HEK293 (cell line): ENCODE measurements around the gene NME3.

Experiments used
- CTCF ChIA-PET: fragments of 350-600 bp; formaldehyde crosslinking; extraction: SDS; loops from one replicate; lab custom pipeline; 2021; ENCODE audit warnings: antibody characterized with exemption; lab: Yijun Ruan, JAX
- POLR2A ChIA-PET: fragments of 300-600 bp; formaldehyde crosslinking; extraction: SDS; loops from one replicate; lab custom pipeline; 2020; ENCODE audit warnings: antibody characterized with exemption, inconsistent platforms; lab: Yijun Ruan, JAX
- H3K27ac ChIP-seq: fragments of 200-500 bp; sonication (Bioruptor generic); 2 replicates; pipeline ENCODE4 v1.5.1; 2014; ENCODE audit warnings: low read depth, low read length, control low read depth, inconsistent platforms; ENCODE audit errors: extremely low read depth
- H3K36me3 ChIP-seq, 2 experiments: fragments of 200-500 bp in 1 of 2; sonication (Bioruptor generic) in 1 of 2; 1 replicate in 1 of 2; 2 replicates in 1 of 2; pipeline ENCODE4 v1.5.1; 2014 to 2017; ENCODE audit warnings: inconsistent platforms in 2 of 2, low read length in 2 of 2; ENCODE audit not compliant: control insufficient read depth in 2 of 2, insufficient read depth in 1 of 2
- H3K4me1 ChIP-seq: fragments of 200-500 bp; sonication (Bioruptor generic); 2 replicates; pipeline ENCODE4 v1.5.1; 2014; ENCODE audit warnings: mild to moderate bottlenecking, low read length, inconsistent platforms; ENCODE audit not compliant: control insufficient read depth, insufficient read depth
- H3K4me3 ChIP-seq: 2 replicates; pipeline ENCODE4 v1.5.1; 2011; ENCODE audit warnings: low read depth, mild to moderate bottlenecking, control low read depth, low read length, moderate library complexity
- H3K9me3 ChIP-seq: fragments of 200-500 bp; sonication (Bioruptor generic); 2 replicates; pipeline ENCODE4 v1.5.1; 2014; ENCODE audit warnings: low read depth, low read length, inconsistent platforms; ENCODE audit not compliant: control insufficient read depth, insufficient read depth
- GFI1B ChIP-seq: fragments of 450-650 bp; formaldehyde crosslinking; IDR thresholded peaks from 2 replicates; pipeline ENCODE4 v1.5.1; 2016; ENCODE audit warnings: missing biosample characterization, missing genetic modification characterization
- GLI4 ChIP-seq: fragments of 450-650 bp; formaldehyde crosslinking; IDR thresholded peaks from 2 replicates; pipeline ENCODE4 v1.5.1; 2016; ENCODE audit warnings: missing biosample characterization, missing genetic modification characterization
- GLIS1 ChIP-seq: fragments of 450-650 bp; formaldehyde crosslinking; IDR thresholded peaks from 2 replicates; pipeline ENCODE4 v1.5.1; 2016; ENCODE audit warnings: missing biosample characterization, missing genetic modification characterization
- HOXD13 ChIP-seq: sonication (generic); formaldehyde crosslinking; IDR thresholded peaks from 2 replicates; pipeline ENCODE4 v1.8.0; 2022; ENCODE audit warnings: missing genetic modification reagents, borderline replicate concordance
- SP3 ChIP-seq: fragments of 450-650 bp; formaldehyde crosslinking; IDR thresholded peaks from 2 replicates; pipeline ENCODE4 v1.5.1; 2016; ENCODE audit warnings: missing biosample characterization, missing genetic modification characterization
- ZBTB17 ChIP-seq: fragments of 450-650 bp; formaldehyde crosslinking; IDR thresholded peaks from 2 replicates; pipeline ENCODE4 v1.5.1; 2016; ENCODE audit warnings: missing biosample characterization, missing genetic modification characterization
- ZFP41 ChIP-seq: fragments of 450-650 bp; formaldehyde crosslinking; IDR thresholded peaks from 2 replicates; pipeline ENCODE4 v1.5.1; 2016; ENCODE audit warnings: missing biosample characterization, missing genetic modification characterization, borderline replicate concordance
- ZNF16 ChIP-seq: fragments of 450-650 bp; formaldehyde crosslinking; IDR thresholded peaks from 2 replicates; pipeline ENCODE4 v1.5.1; 2016; ENCODE audit warnings: low read depth, missing biosample characterization, missing genetic modification characterization
- ZNF184 ChIP-seq: fragments of 450-650 bp; IDR thresholded peaks from 2 replicates; pipeline ENCODE4 v1.5.1; 2018; ENCODE audit warnings: missing biosample characterization, mild to moderate bottlenecking, missing genetic modification characterization
- ZNF239 ChIP-seq: fragments of 450-650 bp; formaldehyde crosslinking; IDR thresholded peaks from 2 replicates; pipeline ENCODE4 v1.5.1; 2016; ENCODE audit warnings: missing biosample characterization, missing genetic modification characterization
- ZNF248 ChIP-seq: fragments of 450-650 bp; formaldehyde crosslinking; IDR thresholded peaks from 2 replicates; pipeline ENCODE4 v1.5.1; 2017; ENCODE audit warnings: missing biosample characterization, missing genetic modification characterization
- ZNF266 ChIP-seq: fragments of 450-650 bp; formaldehyde crosslinking; IDR thresholded peaks from 2 replicates; pipeline ENCODE4 v1.5.1; 2016; ENCODE audit warnings: missing biosample characterization, missing genetic modification characterization, low read depth
- ZNF341 ChIP-seq: fragments of 450-650 bp; formaldehyde crosslinking; IDR thresholded peaks from 2 replicates; pipeline ENCODE4; 2016; ENCODE audit warnings: low read depth, missing biosample characterization, missing genetic modification characterization
- ZNF426 ChIP-seq: fragments of 450-650 bp; formaldehyde crosslinking; IDR thresholded peaks from 2 replicates; pipeline ENCODE4 v1.5.1; 2017; ENCODE audit warnings: missing biosample characterization, missing genetic modification characterization, mild to moderate bottlenecking, inconsistent platforms, moderate library complexity
- ZNF501 ChIP-seq: fragments of 450-650 bp; formaldehyde crosslinking; IDR thresholded peaks from 2 replicates; pipeline ENCODE4 v1.5.1; 2016; ENCODE audit warnings: missing biosample characterization, missing genetic modification characterization
- ZNF544 ChIP-seq: fragments of 450-650 bp; formaldehyde crosslinking; IDR thresholded peaks from 2 replicates; pipeline ENCODE4 v1.5.0; 2017; ENCODE audit warnings: missing biosample characterization, missing genetic modification characterization
- ZNF548 ChIP-seq: fragments of 450-650 bp; formaldehyde crosslinking; IDR thresholded peaks from 2 replicates; pipeline ENCODE4 v1.5.1; 2016; ENCODE audit warnings: missing biosample characterization, missing genetic modification characterization
- ZNF561 ChIP-seq: fragments of 450-650 bp; IDR thresholded peaks from 2 replicates; pipeline ENCODE4 v1.5.1; 2018; ENCODE audit warnings: missing biosample characterization, missing genetic modification characterization, borderline replicate concordance
- ZNF596 ChIP-seq: fragments of 450-650 bp; IDR thresholded peaks from 2 replicates; pipeline ENCODE4 v1.5.0; 2018; ENCODE audit warnings: missing biosample characterization, mild to moderate bottlenecking, missing genetic modification characterization, moderate library complexity
- ZNF610 ChIP-seq: fragments of 450-650 bp; formaldehyde crosslinking; IDR thresholded peaks from 2 replicates; pipeline ENCODE4 v1.5.1; 2016; ENCODE audit warnings: missing biosample characterization, missing genetic modification characterization, borderline replicate concordance
- ZNF792 ChIP-seq: fragments of 450-650 bp; formaldehyde crosslinking; IDR thresholded peaks from 2 replicates; pipeline ENCODE4 v1.5.1; 2016; ENCODE audit warnings: missing biosample characterization, missing genetic modification characterization
- ZSCAN16 ChIP-seq: fragments of 450-650 bp; formaldehyde crosslinking; IDR thresholded peaks from 2 replicates; pipeline ENCODE4 v1.5.1; 2016; ENCODE audit warnings: missing biosample characterization, missing genetic modification characterization
- TF ChIP-seq, protein P1 (sequence below): fragments of 450-650 bp; formaldehyde crosslinking; conservative IDR thresholded peaks from 2 replicates; pipeline ENCODE4 v1.5.1; 2016; ENCODE audit warnings: low read depth, missing biosample characterization, missing genetic modification characterization
- TF ChIP-seq, protein P2 (sequence below): fragments of 450-650 bp; formaldehyde crosslinking; IDR thresholded peaks from 2 replicates; pipeline ENCODE4 v1.5.1; 2016; ENCODE audit warnings: missing biosample characterization, missing genetic modification characterization
- TF ChIP-seq, protein P3 (sequence below): fragments of 450-650 bp; formaldehyde crosslinking; IDR thresholded peaks from 2 replicates; pipeline ENCODE4 v1.5.1; 2017; ENCODE audit warnings: missing biosample characterization, missing genetic modification characterization
- TF ChIP-seq, protein P4 (sequence below): fragments of 450-650 bp; formaldehyde crosslinking; IDR thresholded peaks from 2 replicates; pipeline ENCODE4 v1.5.1; 2016; ENCODE audit warnings: missing biosample characterization, missing genetic modification characterization

Gene NME3

DNA sequence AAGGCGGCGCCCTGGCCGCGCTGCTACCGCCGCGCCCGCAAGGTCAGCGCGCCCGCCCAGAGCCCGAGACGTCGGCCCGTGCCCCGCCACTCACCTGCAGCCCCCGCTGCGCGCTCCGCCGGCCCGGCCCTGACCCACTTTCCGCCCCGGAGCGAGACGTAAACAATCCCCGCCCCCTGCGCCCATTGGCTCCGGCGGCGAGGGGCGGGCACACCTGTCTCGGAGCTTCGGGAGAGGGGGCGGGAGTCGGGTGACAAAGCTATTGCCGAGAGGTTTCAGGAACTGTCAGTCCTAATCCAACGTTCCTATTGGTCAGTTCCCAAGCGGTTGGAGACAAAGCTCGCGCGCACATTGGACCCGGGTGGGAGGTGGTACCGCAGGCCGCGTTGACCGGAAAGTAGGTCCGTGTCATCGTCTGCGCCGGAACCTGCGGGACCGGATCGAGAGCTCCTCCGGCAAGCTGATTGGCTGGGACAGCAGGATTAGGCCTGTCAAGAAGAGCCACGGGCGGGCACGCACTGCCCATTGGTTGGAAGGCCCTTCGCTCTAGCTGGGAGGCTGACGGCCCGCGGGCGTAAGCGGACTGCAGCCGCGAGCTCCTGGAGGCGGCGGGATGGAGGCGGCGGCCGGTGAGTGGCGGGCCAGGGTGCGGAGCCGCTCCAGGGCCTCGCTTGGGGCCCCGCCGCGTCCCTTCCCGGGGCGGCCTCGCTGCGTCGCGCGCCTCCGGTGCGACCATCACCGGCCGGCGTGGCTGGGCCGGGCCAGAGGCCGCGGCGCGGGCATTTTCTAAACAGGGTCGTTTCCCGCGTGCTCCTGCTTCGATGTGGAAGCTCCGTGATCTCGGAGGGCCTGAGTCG, 11.3 kb upstream of the NME3 start, which contains the start of the genes NUBP2 and SPSB3 (continued):
- TF ChIP-seq ZSCAN16 (tag by site-specific recombination) (no peak), ZNF184 (0 out of 2 replicates have a peak, but pooled peaks have one; percentile 24), ZNF341 (tag by site-specific recombination) (peak; percentile 67), ZNF426 (tag by site-specific recombination) (no peak)

DNA sequence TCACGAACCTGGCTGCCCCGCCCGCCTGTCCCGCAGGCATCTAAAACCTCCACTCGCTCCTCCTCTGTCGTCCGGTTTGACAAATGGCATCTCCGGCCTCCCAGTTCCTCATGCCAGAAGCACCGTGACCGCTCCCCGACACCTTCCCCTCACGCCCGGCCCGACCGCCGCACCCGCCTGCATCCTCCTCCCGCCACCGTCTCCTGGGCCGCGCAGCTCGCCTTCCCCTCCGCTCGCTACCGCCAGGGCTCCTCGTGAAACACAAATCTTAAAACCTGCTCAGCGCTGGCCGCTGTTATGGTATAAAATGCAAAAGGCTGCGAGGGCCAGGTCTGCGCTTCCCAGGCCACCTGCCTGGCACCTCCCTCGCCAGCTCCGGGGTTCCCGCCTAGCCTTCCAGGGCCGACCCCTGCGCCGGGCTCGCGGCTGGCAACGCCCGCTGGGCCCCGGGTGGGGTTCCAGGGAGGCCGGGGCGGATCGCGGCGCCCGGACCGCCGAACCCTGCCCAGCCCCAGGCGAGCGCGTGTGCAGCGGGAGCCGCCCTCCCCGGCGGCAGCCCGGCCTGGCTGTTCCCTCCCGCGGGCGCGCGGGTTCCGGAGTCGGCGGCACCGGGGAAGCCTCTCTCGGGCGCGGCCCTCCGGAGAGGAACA, 10.5 kb upstream of the NME3 start:
- Histone ChIP-seq H3K36me3 (peaks cover 15 to 63% of the 10 kb centered on the region in 2 experiments; a peak in 2 of 3 replicates), H3K4me1 (peaks cover 6% of the 10 kb centered on the region), H3K4me3 (peak overlapping the region; percentile 90), H3K27ac (peak overlapping the region; percentile 87), H3K9me3 (no peaks in the 10 kb centered on the region)
- CTCF ChIA-PET = interaction anchor here (0.7 to 1.3 kb wide), 4 partner anchors 8 to 76 kb away, joined by 3 to 14 read pairs (median 4); partner anchors contain the start of gene MAPK8IP3
- POLR2A ChIA-PET = interaction anchor here (0.8 to 5.2 kb wide), 16 partner anchors 8 to 373 kb away, joined by 3 to 113 read pairs (median 10); partner anchors contain the start of genes CRAMP1, EME2, FAHD1 and HAGH
- TF ChIP-seq ZNF596 (peak; percentile 59), ZNF266 (tag by site-specific recombination) (no peak), ZNF248 (tag by site-specific recombination) (no peak), ZNF548 (tag by site-specific recombination) (no peak), GLI4 (no peak), ZNF792 (tag by site-specific recombination) (no peak), ZNF561 (tag by site-specific recombination) (no peak), ZNF239 (no peak), ZNF501 (tag by site-specific recombination) (0 out of 2 replicates have a peak, but pooled peaks have one; percentile 64), ZBTB17 (tag by site-specific recombination) (peak; percentile 33; the same call in 1 of the 2 replicates), HOXD13 (CRISPR knock-in tag) (no peak), GLIS1 (tag by site-specific recombination) (no peak), SP3 (tag by site-specific recombination) (peak; percentile 76), ZNF610 (no peak), ZFP41 (no peak), GFI1B (tag by site-specific recombination) (no peak), ZNF16 (tag by site-specific recombination) (no peak), ZNF544 (tag by site-specific recombination) (no peak)
- TF ChIP-seq, protein P1, sequence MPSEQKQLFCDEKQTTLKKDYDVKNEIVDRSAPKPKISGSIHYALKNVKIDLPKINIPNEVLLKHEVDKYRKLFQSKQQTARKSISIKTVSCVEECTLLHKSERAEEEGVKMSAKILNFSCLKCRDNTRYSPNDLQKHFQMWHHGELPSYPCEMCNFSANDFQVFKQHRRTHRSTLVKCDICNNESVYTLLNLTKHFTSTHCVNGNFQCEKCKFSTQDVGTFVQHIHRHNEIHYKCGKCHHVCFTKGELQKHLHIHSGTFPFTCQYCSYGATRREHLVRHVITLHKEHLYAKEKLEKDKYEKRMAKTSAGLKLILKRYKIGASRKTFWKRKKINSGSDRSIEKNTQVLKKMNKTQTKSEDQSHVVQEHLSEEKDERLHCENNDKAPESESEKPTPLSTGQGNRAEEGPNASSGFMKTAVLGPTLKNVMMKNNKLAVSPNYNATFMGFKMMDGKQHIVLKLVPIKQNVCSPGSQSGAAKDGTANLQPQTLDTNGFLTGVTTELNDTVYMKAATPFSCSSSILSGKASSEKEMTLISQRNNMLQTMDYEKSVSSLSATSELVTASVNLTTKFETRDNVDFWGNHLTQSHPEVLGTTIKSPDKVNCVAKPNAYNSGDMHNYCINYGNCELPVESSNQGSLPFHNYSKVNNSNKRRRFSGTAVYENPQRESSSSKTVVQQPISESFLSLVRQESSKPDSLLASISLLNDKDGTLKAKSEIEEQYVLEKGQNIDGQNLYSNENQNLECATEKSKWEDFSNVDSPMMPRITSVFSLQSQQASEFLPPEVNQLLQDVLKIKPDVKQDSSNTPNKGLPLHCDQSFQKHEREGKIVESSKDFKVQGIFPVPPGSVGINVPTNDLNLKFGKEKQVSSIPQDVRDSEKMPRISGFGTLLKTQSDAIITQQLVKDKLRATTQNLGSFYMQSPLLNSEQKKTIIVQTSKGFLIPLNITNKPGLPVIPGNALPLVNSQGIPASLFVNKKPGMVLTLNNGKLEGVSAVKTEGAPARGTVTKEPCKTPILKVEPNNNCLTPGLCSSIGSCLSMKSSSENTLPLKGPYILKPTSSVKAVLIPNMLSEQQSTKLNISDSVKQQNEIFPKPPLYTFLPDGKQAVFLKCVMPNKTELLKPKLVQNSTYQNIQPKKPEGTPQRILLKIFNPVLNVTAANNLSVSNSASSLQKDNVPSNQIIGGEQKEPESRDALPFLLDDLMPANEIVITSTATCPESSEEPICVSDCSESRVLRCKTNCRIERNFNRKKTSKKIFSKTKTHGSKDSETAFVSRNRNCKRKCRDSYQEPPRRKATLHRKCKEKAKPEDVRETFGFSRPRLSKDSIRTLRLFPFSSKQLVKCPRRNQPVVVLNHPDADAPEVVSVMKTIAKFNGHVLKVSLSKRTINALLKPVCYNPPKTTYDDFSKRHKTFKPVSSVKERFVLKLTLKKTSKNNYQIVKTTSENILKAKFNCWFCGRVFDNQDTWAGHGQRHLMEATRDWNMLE (tag by site-specific recombination) = no peak
- TF ChIP-seq, protein P2, sequence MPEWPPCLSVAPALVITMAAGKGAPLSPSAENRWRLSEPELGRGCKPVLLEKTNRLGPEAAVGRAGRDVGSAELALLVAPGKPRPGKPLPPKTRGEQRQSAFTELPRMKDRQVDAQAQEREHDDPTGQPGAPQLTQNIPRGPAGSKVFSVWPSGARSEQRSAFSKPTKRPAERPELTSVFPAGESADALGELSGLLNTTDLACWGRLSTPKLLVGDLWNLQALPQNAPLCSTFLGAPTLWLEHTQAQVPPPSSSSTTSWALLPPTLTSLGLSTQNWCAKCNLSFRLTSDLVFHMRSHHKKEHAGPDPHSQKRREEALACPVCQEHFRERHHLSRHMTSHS (tag by site-specific recombination) = no peak
- TF ChIP-seq, protein P3, sequence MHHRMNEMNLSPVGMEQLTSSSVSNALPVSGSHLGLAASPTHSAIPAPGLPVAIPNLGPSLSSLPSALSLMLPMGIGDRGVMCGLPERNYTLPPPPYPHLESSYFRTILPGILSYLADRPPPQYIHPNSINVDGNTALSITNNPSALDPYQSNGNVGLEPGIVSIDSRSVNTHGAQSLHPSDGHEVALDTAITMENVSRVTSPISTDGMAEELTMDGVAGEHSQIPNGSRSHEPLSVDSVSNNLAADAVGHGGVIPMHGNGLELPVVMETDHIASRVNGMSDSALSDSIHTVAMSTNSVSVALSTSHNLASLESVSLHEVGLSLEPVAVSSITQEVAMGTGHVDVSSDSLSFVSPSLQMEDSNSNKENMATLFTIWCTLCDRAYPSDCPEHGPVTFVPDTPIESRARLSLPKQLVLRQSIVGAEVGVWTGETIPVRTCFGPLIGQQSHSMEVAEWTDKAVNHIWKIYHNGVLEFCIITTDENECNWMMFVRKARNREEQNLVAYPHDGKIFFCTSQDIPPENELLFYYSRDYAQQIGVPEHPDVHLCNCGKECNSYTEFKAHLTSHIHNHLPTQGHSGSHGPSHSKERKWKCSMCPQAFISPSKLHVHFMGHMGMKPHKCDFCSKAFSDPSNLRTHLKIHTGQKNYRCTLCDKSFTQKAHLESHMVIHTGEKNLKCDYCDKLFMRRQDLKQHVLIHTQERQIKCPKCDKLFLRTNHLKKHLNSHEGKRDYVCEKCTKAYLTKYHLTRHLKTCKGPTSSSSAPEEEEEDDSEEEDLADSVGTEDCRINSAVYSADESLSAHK (tag by site-specific recombination) = no peak
- TF ChIP-seq, protein P4, sequence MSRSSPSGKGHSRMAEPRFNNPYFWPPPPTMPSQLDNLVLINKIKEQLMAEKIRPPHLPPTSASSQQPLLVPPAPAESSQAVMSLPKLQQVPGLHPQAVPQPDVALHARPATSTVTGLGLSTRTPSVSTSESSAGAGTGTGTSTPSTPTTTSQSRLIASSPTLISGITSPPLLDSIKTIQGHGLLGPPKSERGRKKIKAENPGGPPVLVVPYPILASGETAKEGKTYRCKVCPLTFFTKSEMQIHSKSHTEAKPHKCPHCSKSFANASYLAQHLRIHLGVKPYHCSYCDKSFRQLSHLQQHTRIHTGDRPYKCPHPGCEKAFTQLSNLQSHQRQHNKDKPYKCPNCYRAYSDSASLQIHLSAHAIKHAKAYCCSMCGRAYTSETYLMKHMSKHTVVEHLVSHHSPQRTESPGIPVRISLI (tag by site-specific recombination) = no peak
